ENCODE results near the gene TRMT1L. TPM values are rescaled to one million over a fixed set of nuclear protein-coding genes. Genes with fewer than 3 reads are reported as not detected.

The TRMT1L gene
- total RNA-seq, 2 experiments from 2014 or later, result 29.8 to 35.8 TPM

- H3K4me3 Mint-ChIP-seq, result peak overlapping the region; percentile 88
- peaks cover 17% of the 10 kb centered on the region for H3K36me3 Mint-ChIP-seq (ENCODE audit: low read depth)
- H3K27me3 Mint-ChIP-seq, result no peaks in the 10 kb centered on the region
- ChIA-PET CTCF (interaction anchor here (6.0 kb wide), 1 partner anchor 14 kb away, joined by 34 read pairs; no protein-coding TSS in a partner anchor), POLR2A (interaction anchor here (0.6 to 4.1 kb wide), 11 partner anchors 10 to 1105 kb away, joined by 3 to 30 read pairs (median 3); partner anchors contain the start of genes IVNS1ABP, NIBAN1, RNF2 and TSEN15)
- no peak for DNase-seq
- H3K9me3 Mint-ChIP-seq, result no peaks in the 10 kb centered on the region
- H3K27ac Mint-ChIP-seq, result peak overlapping the region; percentile 95
- peaks cover 51% of the 10 kb centered on the region for H3K4me1 Mint-ChIP-seq
Measured at GRCh38 chr1:185155600-185156287, 1.0 kb downstream of the TRMT1L start.

- H3K27me3 Mint-ChIP-seq, result no peaks in the 10 kb centered on the region
- no peak for DNase-seq
- ChIA-PET POLR2A (interaction anchor here (0.9 to 4.1 kb wide), 4 partner anchors 19 to 405 kb away, joined by 3 to 30 read pairs (median 7); partner anchors contain the start of genes IVNS1ABP and RNF2), CTCF (interaction anchor here (0.9 to 6.0 kb wide), 2 partner anchors 15 to 403 kb away, joined by 3 to 34 read pairs; no protein-coding TSS in a partner anchor)
- peaks cover 20% of the 10 kb centered on the region for H3K36me3 Mint-ChIP-seq (ENCODE audit: low read depth)
- H3K4me1 Mint-ChIP-seq, result peaks cover 49% of the 10 kb centered on the region
- no peaks in the 10 kb centered on the region for H3K9me3 Mint-ChIP-seq
- peak overlapping the region; percentile 95 for H3K27ac Mint-ChIP-seq
- peak overlapping the region; percentile 88 for H3K4me3 Mint-ChIP-seq
Measured at GRCh38 chr1:185154912-185155513, 1.7 kb downstream of the TRMT1L start.

GRCh38 chr1:185152187-185152767 lies 4.5 kb downstream of the TRMT1L start:
- no peak for DNase-seq
- POLR2A ChIA-PET, result no interaction called here
- Mint-ChIP-seq H3K4me3 (no peak overlapping the region), H3K4me1 (peaks cover 32% of the 10 kb centered on the region), H3K9me3 (no peaks in the 10 kb centered on the region), H3K36me3 (ENCODE audit: low read depth) (peaks cover 41% of the 10 kb centered on the region), H3K27me3 (no peaks in the 10 kb centered on the region), H3K27ac (no peak overlapping the region)
- CTCF ChIA-PET, result no interaction called here

- Mint-ChIP-seq H3K4me1 (peaks cover 31% of the 10 kb centered on the region), H3K27me3 (no peaks in the 10 kb centered on the region), H3K9me3 (no peaks in the 10 kb centered on the region), H3K27ac (no peak overlapping the region), H3K36me3 (ENCODE audit: low read depth) (peaks cover 44% of the 10 kb centered on the region), H3K4me3 (no peak overlapping the region)
- ChIA-PET POLR2A (no interaction called here), CTCF (no interaction called here)
- DNase-seq, result no peak
Measured at GRCh38 chr1:185151215-185151614, 5.5 kb downstream of the TRMT1L start.

GRCh38 chr1:185144233-185144632 lies 12.5 kb downstream of the TRMT1L start:
- CTCF ChIA-PET, result no interaction called here
- Mint-ChIP-seq H3K4me3 (no peak overlapping the region), H3K27me3 (no peaks in the 10 kb centered on the region), H3K4me1 (peaks cover 2% of the 10 kb centered on the region), H3K27ac (no peak overlapping the region), H3K9me3 (no peaks in the 10 kb centered on the region), H3K36me3 (ENCODE audit: low read depth) (peaks cover 53% of the 10 kb centered on the region)
- DNase-seq, result no peak
- POLR2A ChIA-PET, result no interaction called here

- Mint-ChIP-seq H3K27ac (no peak overlapping the region), H3K4me3 (no peak overlapping the region), H3K9me3 (no peaks in the 10 kb centered on the region), H3K27me3 (no peaks in the 10 kb centered on the region), H3K4me1 (peaks cover 2% of the 10 kb centered on the region), H3K36me3 (ENCODE audit: low read depth) (peaks cover 48% of the 10 kb centered on the region)
- no peak for DNase-seq
- ChIA-PET CTCF (interaction anchor here (1.0 kb wide), 1 partner anchor 15 kb away, joined by 3 read pairs; no protein-coding TSS in a partner anchor), POLR2A (interaction anchor here (1.6 kb wide), 1 partner anchor 15 kb away, joined by 4 read pairs; no protein-coding TSS in a partner anchor)
Measured at GRCh38 chr1:185139246-185139645, 17.5 kb downstream of the TRMT1L start.

- Mint-ChIP-seq H3K4me1 (no peaks in the 10 kb centered on the region), H3K27ac (no peak overlapping the region), H3K9me3 (no peaks in the 10 kb centered on the region), H3K27me3 (no peaks in the 10 kb centered on the region), H3K36me3 (ENCODE audit: low read depth) (peaks cover 52% of the 10 kb centered on the region), H3K4me3 (no peak overlapping the region)
- no peak for DNase-seq
- CTCF ChIA-PET, result no interaction called here
- POLR2A ChIA-PET, result no interaction called here
Measured at GRCh38 chr1:185137896-185138545, 18.7 kb downstream of the TRMT1L start.

- Mint-ChIP-seq H3K9me3 (no peaks in the 10 kb centered on the region), H3K4me1 (no peaks in the 10 kb centered on the region), H3K4me3 (no peak overlapping the region), H3K27ac (no peak overlapping the region), H3K36me3 (ENCODE audit: low read depth) (peaks cover 62% of the 10 kb centered on the region), H3K27me3 (no peaks in the 10 kb centered on the region)
- POLR2A ChIA-PET, result no interaction called here
- CTCF ChIA-PET, result no interaction called here
- DNase-seq, result no peak
Measured at GRCh38 chr1:185132534-185132933, 24.2 kb downstream of the TRMT1L start.

- Mint-ChIP-seq H3K9me3 (no peaks in the 10 kb centered on the region), H3K36me3 (ENCODE audit: low read depth) (peaks cover 55% of the 10 kb centered on the region), H3K27ac (no peak overlapping the region), H3K4me3 (no peak overlapping the region), H3K4me1 (no peaks in the 10 kb centered on the region), H3K27me3 (no peaks in the 10 kb centered on the region)
- CTCF ChIA-PET, result no interaction called here
- DNase-seq, result no peak
- POLR2A ChIA-PET, result interaction anchor here (0.6 kb wide), 1 partner anchor 120 kb away, joined by 4 read pairs; no protein-coding TSS in a partner anchor
Measured at GRCh38 chr1:185129708-185130107, 27.0 kb downstream of the TRMT1L start.

GRCh38 chr1:185112356-185112755 lies 44.4 kb downstream of the TRMT1L start:
- no peak for DNase-seq
- Mint-ChIP-seq H3K27ac (no peak overlapping the region), H3K27me3 (no peaks in the 10 kb centered on the region), H3K36me3 (ENCODE audit: low read depth) (peaks cover 31% of the 10 kb centered on the region), H3K9me3 (peaks cover 17% of the 10 kb centered on the region), H3K4me3 (no peak overlapping the region), H3K4me1 (no peaks in the 10 kb centered on the region)
- POLR2A ChIA-PET, result no interaction called here
- CTCF ChIA-PET, result no interaction called here

- H3K27me3 Mint-ChIP-seq, result no peaks in the 10 kb centered on the region
- DNase-seq, result no peak
- CTCF ChIA-PET, result no interaction called here
Measured at GRCh38 chr1:185111873-185112272, 44.9 kb downstream of the TRMT1L start.

GRCh38 chr1:185110145-185110544 lies 46.6 kb downstream of the TRMT1L start:
- no peak for DNase-seq
- Mint-ChIP-seq H3K27ac (no peak overlapping the region), H3K27me3 (no peaks in the 10 kb centered on the region), H3K4me3 (no peak overlapping the region), H3K9me3 (peaks cover 18% of the 10 kb centered on the region), H3K36me3 (ENCODE audit: low read depth) (peaks cover 19% of the 10 kb centered on the region), H3K4me1 (no peaks in the 10 kb centered on the region)
- CTCF ChIA-PET, result no interaction called here
- POLR2A ChIA-PET, result no interaction called here

More at GRCh38 chr1:185111873-185112272, 44.9 kb downstream of the TRMT1L start:
- no peak overlapping the region for H3K27ac Mint-ChIP-seq
- no peak overlapping the region for H3K4me3 Mint-ChIP-seq
- H3K9me3 Mint-ChIP-seq, result peaks cover 18% of the 10 kb centered on the region
- POLR2A ChIA-PET, result no interaction called here
- peaks cover 26% of the 10 kb centered on the region for H3K36me3 Mint-ChIP-seq (ENCODE audit: low read depth)
- H3K4me1 Mint-ChIP-seq, result no peaks in the 10 kb centered on the region

GRCh38 chr1:185108321-185108720 lies 48.4 kb downstream of the TRMT1L start:
- ChIA-PET CTCF (interaction anchor here (0.6 kb wide), 1 partner anchor 162 kb away, joined by 4 read pairs; no protein-coding TSS in a partner anchor), POLR2A (no interaction called here)
- Mint-ChIP-seq H3K27me3 (no peaks in the 10 kb centered on the region), H3K4me3 (no peak overlapping the region), H3K4me1 (no peaks in the 10 kb centered on the region), H3K27ac (no peak overlapping the region), H3K36me3 (ENCODE audit: low read depth) (peaks cover 27% of the 10 kb centered on the region), H3K9me3 (peaks cover 18% of the 10 kb centered on the region)
- DNase-seq, result no peak

Data from activated CD4-positive, alpha-beta memory T cell treated with anti-CD3 and anti-CD28 coated beads, Interleukin-2, amount 10 ng/mL, durations not matched to agents 7 days and 5 days (primary cell).